Retinal pigment epithelial cell (primary cell): ENCODE results near the gene NEDD4L.

Source experiments
- DNase-seq: peaks from one replicate; pipeline ENCODE4 v3.0.0-alpha.2; 2010; ENCODE audit warnings: low read depth
- H3K4me3 ChIP-seq: 2 replicates; pipeline ENCODE4 v1.5.1; 2011; ENCODE audit warnings: mild to moderate bottlenecking, low read length, control low read depth, moderate library complexity
- CTCF ChIP-seq: conservative IDR thresholded peaks from 2 replicates; pipeline ENCODE4 v1.5.1; 2011; ENCODE audit warnings: low read depth, low read length, control low read depth, inconsistent platforms

The NEDD4L gene

GRCh38 chr18:58305792-58306191 lies 261.8 kb downstream of the NEDD4L start:
- no peak overlapping the region for H3K4me3 ChIP-seq
- TF ChIP-seq CTCF = no peak
- DNase-seq = no peak

GRCh38 chr18:58307441-58307840 lies 263.4 kb downstream of the NEDD4L start:
- H3K4me3 ChIP-seq = no peak overlapping the region
- TF ChIP-seq CTCF = no peak
- no peak for DNase-seq

- TF ChIP-seq CTCF = no peak
- DNase-seq = no peak
- H3K4me3 ChIP-seq = no peak overlapping the region
These were observed 264.4 kb downstream of the NEDD4L start for GRCh38 chr18:58308463-58308862.

- no peak overlapping the region for H3K4me3 ChIP-seq
- DNase-seq = no peak
- TF ChIP-seq CTCF = no peak
These were observed 265.1 kb downstream of the NEDD4L start for GRCh38 chr18:58309099-58309498.

- DNase-seq = no peak
- TF ChIP-seq CTCF = no peak
These were observed 265.7 kb downstream of the NEDD4L start for GRCh38 chr18:58309610-58310239.

GRCh38 chr18:58310517-58310916 lies 266.5 kb downstream of the NEDD4L start:
- no peak for DNase-seq
- TF ChIP-seq CTCF = no peak
- no peak overlapping the region for H3K4me3 ChIP-seq

More at GRCh38 chr18:58309610-58310239, 265.7 kb downstream of the NEDD4L start:
- H3K4me3 ChIP-seq = no peak overlapping the region

- TF ChIP-seq CTCF = no peak
- H3K4me3 ChIP-seq = no peak overlapping the region
- DNase-seq = no peak
These were observed 267.4 kb downstream of the NEDD4L start for GRCh38 chr18:58311390-58311789.
